ENCODE results near the gene STIM1.

DNA sequence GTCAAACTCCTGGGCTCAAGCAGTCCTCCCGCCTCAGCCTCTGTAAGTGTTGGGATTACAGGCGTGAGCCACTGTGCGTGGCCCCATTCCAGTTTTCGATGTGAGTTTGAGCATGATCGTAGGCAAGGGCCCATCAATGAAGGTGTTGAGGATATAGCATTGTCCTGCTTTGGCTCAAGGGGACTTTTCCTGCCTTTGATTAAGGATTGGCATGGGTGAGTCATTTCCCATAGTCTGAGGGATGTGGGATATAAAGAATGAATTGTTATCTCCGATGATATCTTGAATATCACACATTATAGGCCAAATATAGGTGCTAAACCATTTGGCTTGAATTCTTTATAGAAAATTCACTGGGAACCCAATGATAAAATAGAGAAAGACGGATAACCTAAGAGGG, 30.4 kb downstream of the STIM1 start:
- TF ChIP-seq YY1 (IDR thresholded peaks at IDR 0.05; ENCODE audit: insufficient read depth, insufficient read length) (no peak), ZNF274 (IDR thresholded peaks at IDR 0.05; ENCODE audit: low read depth, low read length) (no peak)
